HCT116 (cell line): ENCODE data around the gene ACAD8.
"Not testable (repeated sequence)": the region's sequence is repeated elsewhere in the genome, so short reads cannot be mapped to it uniquely, and the experiment has no call there.

ENCODE experiments used
- EGR1 ChIP-seq: IDR thresholded peaks from 2 replicates; pipeline ENCODE4 v1.6.1; 2012; ENCODE audit warnings: low read depth
- EZH2 ChIP-seq: fragments of 200-600 bp; sonication (generic); IDR thresholded peaks from 2 replicates; pipeline ENCODE4 v1.6.1; 2017; ENCODE audit warnings: antibody characterized with exemption, mixed run types

GRCh38 chr11:134281635-134282034, 28.3 kb downstream of the ACAD8 start:
- not testable (repeated sequence) for TF ChIP-seq EGR1, EZH2
